ENCODE results near the gene SPATA16.

- no peak for TF ChIP-seq EZH2 (optimal IDR thresholded peaks at IDR 0.05; ENCODE audit: low read depth, low read length)
- TF ChIP-seq, protein P1, sequence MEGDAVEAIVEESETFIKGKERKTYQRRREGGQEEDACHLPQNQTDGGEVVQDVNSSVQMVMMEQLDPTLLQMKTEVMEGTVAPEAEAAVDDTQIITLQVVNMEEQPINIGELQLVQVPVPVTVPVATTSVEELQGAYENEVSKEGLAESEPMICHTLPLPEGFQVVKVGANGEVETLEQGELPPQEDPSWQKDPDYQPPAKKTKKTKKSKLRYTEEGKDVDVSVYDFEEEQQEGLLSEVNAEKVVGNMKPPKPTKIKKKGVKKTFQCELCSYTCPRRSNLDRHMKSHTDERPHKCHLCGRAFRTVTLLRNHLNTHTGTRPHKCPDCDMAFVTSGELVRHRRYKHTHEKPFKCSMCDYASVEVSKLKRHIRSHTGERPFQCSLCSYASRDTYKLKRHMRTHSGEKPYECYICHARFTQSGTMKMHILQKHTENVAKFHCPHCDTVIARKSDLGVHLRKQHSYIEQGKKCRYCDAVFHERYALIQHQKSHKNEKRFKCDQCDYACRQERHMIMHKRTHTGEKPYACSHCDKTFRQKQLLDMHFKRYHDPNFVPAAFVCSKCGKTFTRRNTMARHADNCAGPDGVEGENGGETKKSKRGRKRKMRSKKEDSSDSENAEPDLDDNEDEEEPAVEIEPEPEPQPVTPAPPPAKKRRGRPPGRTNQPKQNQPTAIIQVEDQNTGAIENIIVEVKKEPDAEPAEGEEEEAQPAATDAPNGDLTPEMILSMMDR (IDR thresholded peaks at IDR 0.05; ENCODE audit: low read length): no peak
Measured at GRCh38 chr3:172839679-172840078, 301.4 kb downstream of the SPATA16 start.
